ENCODE data around the gene WDFY3. TPM values are rescaled to one million over a fixed set of nuclear protein-coding genes. Genes with fewer than 3 reads are reported as not detected.

Gene WDFY3
- total and polyA plus RNA-seq, 9 of the 15 experiments (the other 6 are each of a cell fraction or from before 2014, with no cell fraction given), result 0.58 to 13.5 (median 9.4) TPM

DNA sequence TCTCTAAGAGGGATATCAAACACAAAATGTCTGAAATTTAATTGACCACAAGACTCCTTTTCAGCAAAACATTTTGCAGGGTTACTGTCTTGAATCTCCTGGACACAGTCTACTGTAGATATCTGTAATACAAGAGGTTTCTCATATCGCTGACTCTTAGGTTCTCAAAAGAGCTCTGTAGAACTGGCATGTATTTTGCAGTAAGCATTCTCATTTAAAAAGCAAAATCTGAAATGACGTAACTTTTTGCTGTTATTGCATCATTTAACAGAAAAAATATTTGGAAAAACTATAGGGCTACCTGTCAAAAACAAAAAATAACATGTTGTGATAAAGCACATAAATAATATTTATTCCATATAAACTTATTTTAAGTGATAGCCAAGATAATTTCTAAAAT lies 269.3 kb downstream of the WDFY3 start (continued):
- TF ChIP-seq IRF9 (tag; IDR thresholded peaks at IDR 0.05) (peak; percentile 88), ETV6 (IDR thresholded peaks at IDR 0.05; ENCODE audit: borderline replicate concordance in 1 of 2, low read depth in 2 of 2, low read length in 1 of 2) (no peak), ETV6 (CRISPR knock-in tag; IDR thresholded peaks at IDR 0.05; ENCODE audit: borderline replicate concordance) (no peak), ATF4 (CRISPR knock-in tag; IDR thresholded peaks at IDR 0.05) (peak; percentile 69), EWSR1 (IDR thresholded peaks at IDR 0.05; ENCODE audit: borderline replicate concordance, low read depth, partially characterized antibody) (no peak)

GRCh38 chr4:84691800-84692199 lies 274.7 kb downstream of the WDFY3 start:
- no peak for FAIRE-seq
- POLR2A ChIA-PET, result interaction anchor here (0.6 kb wide), 1 partner anchor 325 kb away, joined by 4 read pairs; no protein-coding TSS in a partner anchor

More at GRCh38 chr4:84691800-84692199, 274.7 kb downstream of the WDFY3 start:
- no peak for DNase-seq (ENCODE audit: extremely low read depth in 1 of 4, low spot score in 3 of 4)
- TF ChIP-seq ZNF586 (CRISPR knock-in tag; conservative IDR thresholded peaks at IDR 0.05) (no peak), YBX1 (IDR thresholded peaks at IDR 0.05) (no peak), HMGXB4 (CRISPR knock-in tag; IDR thresholded peaks at IDR 0.05) (no peak), ARID2 (IDR thresholded peaks at IDR 0.05) (no peak), ZNF140 (CRISPR knock-in tag; IDR thresholded peaks at IDR 0.05) (no peak)
- intact Hi-C loops (cut with micrococcal nuclease) (no loop called here), in situ Hi-C loops (cut with MboI) (no loop called here)
- Histone ChIP-seq H2AFZ (ENCODE audit: low read depth, low read length) (no peak overlapping the region), H3K79me2 (ENCODE audit: control insufficient read depth, insufficient read depth, low read length) (no peaks in the 10 kb centered on the region), H3K4me3 (no peak overlapping the region), H3K27ac (ENCODE audit: extremely low read depth, low read depth, low read length) (no peak overlapping the region), H3K9me3 (replicated peaks; ENCODE audit: control insufficient read depth, insufficient read depth, low read depth, low read length) (no peaks in the 10 kb centered on the region), H3K27me3 (ENCODE audit: control insufficient read depth in 2 of 2, insufficient read depth in 2 of 2, low read length in 2 of 2) (no peaks in the 10 kb centered on the region), H3K4me1 (replicated peaks in 1 of 2; ENCODE audit: control insufficient read depth in 2 of 2, insufficient read depth in 2 of 2, low read length in 2 of 2) (no peaks in the 10 kb centered on the region; a peak in 2 of 5 replicates), H3K4me2 (ENCODE audit: insufficient read depth, low read length) (no peak overlapping the region), H3K36me3 (ENCODE audit: control insufficient read depth, insufficient read depth, low read length) (no peaks in the 10 kb centered on the region), H3K9me1 (ENCODE audit: control insufficient read depth, insufficient read depth, low read length) (no peaks in the 10 kb centered on the region), H4K20me1 (replicated peaks; ENCODE audit: control insufficient read depth, insufficient read depth, low read length) (no peaks in the 10 kb centered on the region), H3K9ac (ENCODE audit: insufficient read depth in 1 of 2, low read depth in 2 of 2, low read length in 2 of 2) (no peak overlapping the region)
- ATAC-seq, result no peak
- WGBS (ENCODE audit: insufficient coverage, low coverage, missing lambda C conversion rate), result 35% methylated on average over 1 of the region's 1 CpG
- CTCF ChIA-PET (ENCODE audit: low intra/inter-chr PET ratio), result no interaction called here
- BruUV-seq (replicated peaks), result no TSS peak
